Measurements from ENCODE around the gene PRIM2.
"Not testable (repeated sequence)": the region's sequence is repeated elsewhere in the genome, so short reads cannot be mapped to it uniquely, and the experiment has no call there.

Gene PRIM2

DNA sequence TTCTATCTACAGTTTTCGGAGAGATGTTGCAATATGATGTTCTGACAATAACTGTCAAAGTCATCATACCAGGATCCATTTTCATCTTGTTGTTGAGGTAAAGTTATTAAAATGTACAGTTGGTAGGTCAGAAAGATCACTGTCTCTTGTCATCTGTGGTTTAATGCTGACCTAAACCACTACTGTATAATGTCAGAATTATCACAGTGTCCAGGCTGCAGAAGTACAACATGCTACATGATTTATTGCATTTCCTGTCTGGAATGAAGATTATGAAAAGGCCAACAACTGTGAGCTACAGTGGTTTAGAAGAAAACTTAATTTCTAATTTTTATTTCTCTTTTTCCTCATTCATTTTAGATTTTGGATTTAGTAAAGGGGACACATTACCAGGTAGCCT lies 314.3 kb downstream of the PRIM2 start:
- not testable (repeated sequence) for FAIRE-seq

DNA sequence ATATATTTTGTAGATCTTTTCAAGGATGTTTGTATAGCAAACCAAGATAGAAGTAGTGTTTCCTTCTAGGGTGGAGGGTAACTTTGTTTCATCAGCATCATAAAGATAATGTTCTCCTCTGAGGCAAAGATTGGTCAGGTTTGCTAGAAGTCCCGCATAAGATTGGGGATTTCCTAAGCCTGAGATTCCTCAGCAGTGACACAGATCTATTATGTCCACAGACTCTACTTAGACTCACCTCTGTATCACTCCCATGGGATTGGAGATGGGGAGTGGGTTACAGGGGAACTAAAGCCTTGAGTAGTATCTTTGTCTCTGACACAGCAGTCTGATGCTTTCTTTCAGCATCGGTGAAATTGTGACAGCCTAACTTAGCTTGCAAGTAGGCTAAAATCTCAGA lies 341.1 kb downstream of the PRIM2 start:
- FAIRE-seq = not testable (repeated sequence)

DNA sequence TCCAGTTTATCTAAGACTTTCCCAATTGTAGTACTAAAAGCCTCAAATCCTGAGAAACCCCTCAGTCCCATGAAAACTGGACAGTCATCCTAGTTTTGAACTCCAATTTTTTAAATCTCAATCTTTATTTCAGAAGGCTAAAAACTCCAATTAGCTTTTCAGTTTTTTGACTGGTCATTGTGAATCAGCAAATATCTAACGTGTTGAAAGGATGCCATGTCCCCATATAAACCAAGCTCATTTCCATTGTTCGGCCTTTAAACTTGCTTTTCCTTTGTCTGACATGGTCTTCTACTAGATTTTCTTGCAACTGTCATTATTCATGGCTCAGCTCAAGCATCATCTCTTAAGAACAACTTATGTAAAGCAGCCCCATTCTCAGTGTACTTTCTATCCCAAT lies 342.4 kb downstream of the PRIM2 start:
- not testable (repeated sequence) for FAIRE-seq

DNA sequence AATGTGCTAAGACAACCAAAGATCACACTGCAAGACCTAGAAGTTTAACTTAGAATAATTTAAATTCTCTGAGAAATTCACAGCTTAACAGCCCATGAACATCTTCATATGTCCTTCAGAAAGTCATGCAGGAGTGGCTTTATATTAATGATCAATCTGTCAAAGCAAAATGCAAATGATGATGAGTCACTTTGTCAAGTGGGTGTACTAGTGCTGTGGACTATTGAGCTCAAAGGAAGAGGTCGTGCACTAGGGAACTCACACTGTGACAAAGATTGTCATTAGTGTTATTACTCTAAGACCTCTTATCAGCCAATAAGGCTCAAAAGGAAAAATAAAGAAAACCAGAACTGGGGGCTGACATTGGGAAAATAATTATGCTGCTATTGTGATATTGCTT lies 343.5 kb downstream of the PRIM2 start:
- FAIRE-seq = not testable (repeated sequence)

DNA sequence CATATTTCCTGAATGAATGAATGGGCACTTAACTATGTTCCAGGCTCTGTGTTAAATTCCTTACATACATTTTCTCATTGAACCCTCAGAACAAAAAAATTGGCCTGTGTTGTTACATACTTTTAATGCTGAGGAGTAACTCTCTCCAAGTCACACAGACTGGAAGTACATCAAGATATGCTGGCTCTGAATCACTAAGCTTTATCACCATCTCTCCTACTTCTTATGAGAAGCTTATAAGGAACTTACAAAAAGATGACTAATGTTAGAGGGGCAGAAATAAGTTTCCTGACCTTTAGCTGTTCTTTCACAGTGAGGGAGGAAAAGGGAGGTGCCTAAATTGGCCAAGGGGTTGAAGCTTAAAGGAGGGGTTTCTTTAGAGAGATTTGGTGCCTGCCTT lies 350.7 kb downstream of the PRIM2 start:
- FAIRE-seq = not testable (repeated sequence)

DNA sequence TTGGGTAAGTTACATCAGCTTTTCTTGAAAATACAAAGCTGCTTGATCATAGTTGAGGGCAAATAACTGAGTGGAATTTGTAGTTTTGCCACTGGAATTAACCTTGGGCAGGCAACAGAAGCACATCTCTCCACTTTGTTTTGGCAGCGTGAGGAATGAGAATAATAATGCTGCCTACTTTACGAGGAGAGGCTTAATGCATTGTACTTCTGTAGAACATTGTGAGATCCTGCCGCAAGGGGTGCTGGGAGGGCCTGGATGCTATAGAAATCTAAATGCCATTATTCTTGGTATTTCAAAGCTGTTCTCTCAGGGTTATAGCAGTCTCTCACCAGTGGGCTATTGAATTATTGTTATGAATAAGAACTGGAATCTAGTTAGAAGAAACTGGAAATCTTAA lies 353.8 kb downstream of the PRIM2 start:
- not testable (repeated sequence) for FAIRE-seq

DNA sequence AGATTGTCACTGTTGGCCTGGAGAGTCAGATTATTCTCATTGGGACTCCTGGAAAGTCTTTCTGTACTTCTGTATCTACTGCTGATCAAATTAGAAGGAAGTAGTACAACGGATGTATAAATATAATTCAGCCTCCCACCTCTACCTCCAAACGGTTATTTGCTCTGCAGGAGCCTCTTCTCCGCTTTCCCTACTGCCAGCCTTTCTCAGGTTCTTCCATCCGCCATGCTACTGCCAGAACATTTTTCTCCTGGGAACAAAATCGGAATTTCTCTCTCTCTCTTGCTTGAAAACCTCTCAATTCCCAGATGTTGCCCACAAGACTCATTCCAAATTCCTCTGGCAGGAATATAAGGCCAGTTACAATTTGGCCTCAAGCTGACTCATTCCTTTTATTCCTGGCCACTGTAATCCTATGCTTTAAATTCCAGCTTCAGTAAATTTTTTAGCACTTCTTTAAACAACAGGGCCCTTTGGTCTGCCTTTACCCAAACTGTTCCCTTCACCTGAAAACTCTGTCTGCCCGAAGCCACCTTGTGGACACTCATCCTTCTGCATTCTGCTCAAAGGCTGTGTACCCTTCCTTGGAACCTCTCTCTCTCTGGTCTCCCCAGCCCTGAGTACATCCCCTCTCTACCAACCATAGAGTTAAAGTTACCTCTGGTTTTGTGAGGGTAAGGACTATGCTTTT lies 354.7 kb downstream of the PRIM2 start:
- FAIRE-seq = not testable (repeated sequence)

DNA sequence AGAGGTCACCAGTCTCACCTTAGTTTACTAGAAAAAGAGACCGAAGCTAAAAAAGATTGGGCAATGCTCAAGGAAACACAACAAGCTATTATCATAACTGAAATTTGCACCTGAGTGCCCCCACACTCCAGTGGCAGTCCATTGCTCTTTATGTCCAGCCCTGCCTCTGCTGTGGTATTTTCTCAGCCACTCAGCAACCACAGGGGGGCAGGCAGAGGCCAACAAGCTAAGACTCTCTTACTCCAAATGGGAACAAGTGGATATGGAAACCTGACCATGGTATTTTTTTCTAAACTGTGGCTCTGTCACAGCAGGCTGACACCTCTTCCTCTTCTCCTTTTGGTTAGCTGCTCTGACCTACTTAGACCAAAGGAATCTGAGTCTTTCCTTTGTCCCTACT lies 355.9 kb downstream of the PRIM2 start:
- FAIRE-seq = not testable (repeated sequence)

DNA sequence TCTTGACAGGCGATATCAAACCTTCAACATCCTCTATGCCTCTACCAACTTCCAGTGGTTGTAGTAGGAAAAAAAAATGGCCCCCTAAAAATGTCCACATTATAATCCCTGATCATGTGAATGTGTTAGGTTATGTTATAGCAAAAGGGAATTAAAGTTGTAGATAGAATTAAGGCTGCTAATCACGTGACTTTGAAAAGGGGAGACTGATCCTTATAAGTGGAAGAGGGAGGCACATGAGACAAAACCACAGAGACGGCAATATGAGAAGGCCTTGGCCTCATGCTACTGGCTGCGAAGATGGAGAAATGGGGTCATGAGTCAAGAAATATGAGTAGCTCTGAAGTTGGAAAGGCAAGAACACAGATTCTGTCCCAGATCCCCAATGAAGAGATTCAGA lies 358.0 kb downstream of the PRIM2 start:
- FAIRE-seq = not testable (repeated sequence)

DNA sequence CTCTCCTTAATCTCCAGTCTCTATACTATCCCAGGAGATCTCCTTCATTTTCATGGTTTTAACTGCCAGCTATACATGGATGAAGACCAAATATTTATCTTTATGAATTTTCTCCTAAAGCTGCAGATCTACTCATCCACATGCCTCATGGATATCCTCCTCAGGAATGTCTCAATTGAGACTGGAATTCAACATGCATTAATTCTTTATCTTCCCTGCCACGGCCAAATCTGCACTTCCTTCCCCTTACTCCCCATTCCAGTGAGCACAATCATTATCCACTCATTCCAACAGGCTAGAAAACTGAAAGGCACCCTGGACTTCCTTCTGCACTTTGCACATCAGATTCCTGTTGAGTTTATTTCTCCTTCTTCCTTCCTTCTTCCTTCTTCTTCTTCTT lies 379.0 kb downstream of the PRIM2 start:
- FAIRE-seq = not testable (repeated sequence)
